DND-41 (cell line): ENCODE measurements around the gene F2R.
"Not testable (repeated sequence)": the region's sequence is repeated elsewhere in the genome, so short reads cannot be mapped to it uniquely, and the experiment has no call there.

Experiments
- ATAC-seq: fragments of 200-7000 bp; cut with Tn5 transposase; 3 replicates; pipeline ENCODE4 v1.9.1; 2021; ENCODE audit warnings: low read depth; ENCODE audit not compliant: insufficient read depth
- DNase-seq: peaks from one replicate; pipeline ENCODE4 v3.0.0-alpha.2; 2020
- H2AFZ ChIP-seq: 2 replicates; pipeline ENCODE4 v1.6.0; 2012; ENCODE audit warnings: low read depth, low read length
- H3K27ac ChIP-seq: 2 replicates; pipeline ENCODE4 v1.5.1; 2012; ENCODE audit warnings: low read length, inconsistent platforms
- H3K27me3 ChIP-seq: fragments of 200-600 bp; sonication (generic); 2 replicates; pipeline ENCODE4 v1.6.0; 2012; ENCODE audit warnings: low read length, mild to moderate bottlenecking, inconsistent platforms; ENCODE audit not compliant: insufficient read depth, poor library complexity
- H3K36me3 ChIP-seq: 2 replicates; pipeline ENCODE4 v1.5.1; 2012; ENCODE audit warnings: low read length, inconsistent platforms; ENCODE audit not compliant: insufficient read depth
- H3K4me1 ChIP-seq: 2 replicates; pipeline ENCODE4 v1.5.1; 2012; ENCODE audit warnings: mild to moderate bottlenecking, low read length; ENCODE audit not compliant: insufficient read depth
- H3K4me2 ChIP-seq: 2 replicates; pipeline ENCODE4 v1.6.0; 2012; ENCODE audit warnings: mild to moderate bottlenecking, moderate library complexity, low read length, inconsistent platforms; ENCODE audit not compliant: insufficient read depth
- H3K4me3 ChIP-seq, 2 experiments: fragments of 200-600 bp in 1 of 2; shearing (Covaris generic) in 1 of 2; 2 replicates each; pipeline ENCODE4 v1.5.1; 2012 to 2016; ENCODE audit warnings: inconsistent platforms in 2 of 2, low read length in 2 of 2, mild to moderate bottlenecking in 2 of 2, low read depth in 1 of 2, moderate library complexity in 1 of 2
- H3K79me2 ChIP-seq: 2 replicates; pipeline ENCODE4 v1.6.0; 2012; ENCODE audit warnings: low read length, inconsistent platforms; ENCODE audit not compliant: insufficient read depth
- H3K9ac ChIP-seq: 2 replicates; pipeline ENCODE4 v1.6.0; 2012; ENCODE audit warnings: low read depth, mild to moderate bottlenecking, inconsistent platforms, low read length, moderate library complexity
- H3K9me3 ChIP-seq: 2 replicates; pipeline ENCODE4 v1.5.1; 2012; ENCODE audit warnings: low read length, moderate library complexity, mild to moderate bottlenecking, inconsistent platforms; ENCODE audit not compliant: insufficient read depth, severe bottlenecking
- H4K20me1 ChIP-seq: 2 replicates; pipeline ENCODE4 v1.6.0; 2012; ENCODE audit warnings: low read length; ENCODE audit not compliant: insufficient read depth
- EZH2 ChIP-seq: IDR thresholded peaks from 3 replicates; pipeline ENCODE4 v1.6.1; 2012; ENCODE audit warnings: borderline replicate concordance, low read depth, mild to moderate bottlenecking, moderate library complexity, low read length, inconsistent platforms; ENCODE audit not compliant: severe bottlenecking
- TF ChIP-seq, protein P1 (sequence below): IDR thresholded peaks from 2 replicates; pipeline ENCODE4 v1.5.1; 2012; ENCODE audit warnings: borderline replicate concordance, low read length, moderate library complexity, mild to moderate bottlenecking; ENCODE audit not compliant: poor library complexity, severe bottlenecking; ENCODE audit errors: extremely low read depth

F2R gene

DNA sequence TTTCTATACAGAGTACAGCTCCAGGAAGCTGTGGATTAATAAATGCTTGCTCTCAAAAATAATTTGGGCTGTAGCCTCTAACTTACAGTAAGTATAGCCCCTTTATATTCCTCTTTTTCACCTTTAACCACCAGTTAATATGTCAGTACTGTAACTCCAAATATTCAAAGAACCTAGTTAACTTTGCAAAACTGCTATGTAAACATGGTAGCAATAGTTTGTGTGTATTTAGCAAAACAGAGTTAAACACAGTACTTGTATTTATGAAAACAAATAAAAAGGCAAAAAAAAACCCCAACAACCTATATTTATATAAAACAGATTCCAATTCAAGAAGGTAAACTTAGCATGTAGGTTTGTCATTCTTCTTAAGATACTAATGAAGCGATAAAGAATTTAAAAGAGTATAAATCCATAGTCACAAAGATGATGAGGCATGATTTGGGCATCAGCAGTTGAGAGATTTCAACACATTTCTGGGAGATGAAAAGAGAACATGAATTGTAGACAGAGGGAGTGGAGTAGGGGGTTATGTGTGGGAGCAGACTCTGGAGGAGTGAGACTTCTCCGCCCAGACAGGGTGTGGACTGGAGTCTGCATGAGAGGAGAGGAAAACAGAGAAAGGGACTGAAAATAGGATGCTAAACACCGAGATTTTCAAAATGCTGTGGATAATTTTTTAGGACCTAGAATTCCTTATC, 55.9 kb downstream of the F2R start:
- Histone ChIP-seq H3K36me3 (no peaks in the 10 kb centered on the region), H3K27me3 (no peaks in the 10 kb centered on the region), H2AFZ (no peak overlapping the region), H3K9me3 (no peaks in the 10 kb centered on the region), H3K4me3 (no peak overlapping the region), H3K4me2 (no peak overlapping the region), H3K79me2 (no peaks in the 10 kb centered on the region), H3K27ac (no peak overlapping the region), H3K4me1 (no peaks in the 10 kb centered on the region), H3K9ac (no peak overlapping the region), H4K20me1 (no peaks in the 10 kb centered on the region)
- TF ChIP-seq, protein P1, sequence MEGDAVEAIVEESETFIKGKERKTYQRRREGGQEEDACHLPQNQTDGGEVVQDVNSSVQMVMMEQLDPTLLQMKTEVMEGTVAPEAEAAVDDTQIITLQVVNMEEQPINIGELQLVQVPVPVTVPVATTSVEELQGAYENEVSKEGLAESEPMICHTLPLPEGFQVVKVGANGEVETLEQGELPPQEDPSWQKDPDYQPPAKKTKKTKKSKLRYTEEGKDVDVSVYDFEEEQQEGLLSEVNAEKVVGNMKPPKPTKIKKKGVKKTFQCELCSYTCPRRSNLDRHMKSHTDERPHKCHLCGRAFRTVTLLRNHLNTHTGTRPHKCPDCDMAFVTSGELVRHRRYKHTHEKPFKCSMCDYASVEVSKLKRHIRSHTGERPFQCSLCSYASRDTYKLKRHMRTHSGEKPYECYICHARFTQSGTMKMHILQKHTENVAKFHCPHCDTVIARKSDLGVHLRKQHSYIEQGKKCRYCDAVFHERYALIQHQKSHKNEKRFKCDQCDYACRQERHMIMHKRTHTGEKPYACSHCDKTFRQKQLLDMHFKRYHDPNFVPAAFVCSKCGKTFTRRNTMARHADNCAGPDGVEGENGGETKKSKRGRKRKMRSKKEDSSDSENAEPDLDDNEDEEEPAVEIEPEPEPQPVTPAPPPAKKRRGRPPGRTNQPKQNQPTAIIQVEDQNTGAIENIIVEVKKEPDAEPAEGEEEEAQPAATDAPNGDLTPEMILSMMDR, result no peak
- no peak for TF ChIP-seq EZH2
- DNase-seq (no peak), ATAC-seq (no peak)

DNA sequence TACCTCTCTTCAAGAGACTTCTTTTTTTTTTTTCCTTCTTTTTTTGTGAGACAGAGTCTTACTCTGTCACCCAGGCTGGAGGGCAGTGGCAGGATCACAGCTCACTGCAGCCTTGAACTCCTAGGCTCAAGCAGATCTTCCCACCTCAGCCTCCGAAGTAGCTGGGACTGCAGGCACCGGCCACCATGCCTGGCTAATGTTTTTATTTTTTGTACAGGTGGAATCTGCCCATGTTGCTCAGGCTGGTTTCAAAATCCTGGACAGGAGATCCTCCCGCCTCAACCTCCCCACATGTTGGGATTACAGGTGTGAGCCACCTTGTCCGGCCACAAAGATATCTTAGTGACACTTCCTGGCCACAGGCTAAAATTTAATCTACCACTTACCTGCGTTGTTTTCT, 60.0 kb downstream of the F2R start:
- Histone ChIP-seq H3K4me2 (no peak overlapping the region), H3K27me3 (no peaks in the 10 kb centered on the region), H3K36me3 (no peaks in the 10 kb centered on the region), H3K9ac (no peak overlapping the region), H3K9me3 (no peaks in the 10 kb centered on the region), H3K79me2 (no peaks in the 10 kb centered on the region), H3K4me3 (no peak overlapping the region), H4K20me1 (no peaks in the 10 kb centered on the region), H3K27ac (no peak overlapping the region), H2AFZ (no peak overlapping the region), H3K4me1 (no peaks in the 10 kb centered on the region)
- DNase-seq (no peak), ATAC-seq (no peak)
- TF ChIP-seq EZH2, result no peak
- TF ChIP-seq, protein P1, result no peak

DNA sequence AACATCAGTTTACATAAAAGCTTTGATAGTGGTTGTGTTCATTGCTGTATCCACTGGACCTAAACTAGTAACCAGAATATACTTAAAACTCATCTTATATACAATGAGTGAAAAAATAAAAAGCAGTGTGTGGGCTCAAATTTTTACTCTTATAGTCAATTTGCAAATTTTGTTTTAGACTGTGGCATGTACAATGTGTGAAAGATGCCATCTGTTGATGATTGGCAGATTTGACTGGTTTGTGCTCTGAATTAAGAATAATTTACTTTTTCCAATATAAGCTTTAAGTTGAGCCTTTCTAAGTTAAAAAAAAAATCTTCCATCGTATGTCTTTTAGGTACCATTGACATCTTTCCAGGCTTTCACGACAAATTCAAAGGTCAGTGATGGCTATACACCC, 60.5 kb downstream of the F2R start:
- no peak overlapping the region for H3K4me2 ChIP-seq

DNA sequence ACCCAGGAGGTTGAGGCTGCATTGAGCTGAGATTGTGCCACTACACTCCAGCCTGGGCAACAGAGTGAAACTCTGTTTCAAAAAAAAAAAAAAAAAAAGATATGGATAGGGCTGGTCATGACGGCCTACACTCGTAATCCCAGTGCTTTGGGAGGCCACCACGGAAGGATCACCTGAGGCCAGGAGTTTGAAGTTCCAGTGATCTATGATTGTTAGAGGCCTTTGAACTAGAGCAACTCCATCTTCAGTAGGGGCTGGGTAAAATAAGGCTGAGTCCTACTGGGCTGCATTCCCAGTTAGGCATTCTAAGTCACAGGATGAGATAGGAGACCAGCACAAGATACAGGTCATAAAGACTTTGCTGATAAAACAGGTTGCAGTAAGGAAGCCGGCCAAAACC, 64.7 kb downstream of the F2R start:
- H4K20me1 ChIP-seq, H3K4me3 ChIP-seq, H2AFZ ChIP-seq, H3K36me3 ChIP-seq, H3K4me2 ChIP-seq, H3K27me3 ChIP-seq, DNase-seq, H3K4me1 ChIP-seq, ATAC-seq, H3K9ac ChIP-seq, H3K9me3 ChIP-seq, H3K27ac ChIP-seq, H3K79me2 ChIP-seq: not testable (repeated sequence)

More for the DNA sequence above, 60.5 kb downstream of the F2R start:
- H4K20me1 ChIP-seq, result no peaks in the 10 kb centered on the region
- no peaks in the 10 kb centered on the region for H3K36me3 ChIP-seq
- ATAC-seq (no peak), DNase-seq (no peak)
- no peak overlapping the region for H3K9ac ChIP-seq
- H3K9me3 ChIP-seq, result no peaks in the 10 kb centered on the region
- no peak overlapping the region for H2AFZ ChIP-seq
- no peak for TF ChIP-seq EZH2
- TF ChIP-seq, protein P1, result no peak
- no peak overlapping the region for H3K27ac ChIP-seq
- H3K4me1 ChIP-seq, result no peaks in the 10 kb centered on the region
- H3K4me3 ChIP-seq, result no peak overlapping the region
- H3K27me3 ChIP-seq, result no peaks in the 10 kb centered on the region
- H3K79me2 ChIP-seq, result no peaks in the 10 kb centered on the region
